Regular cardiac myocyte (primary cell): Measurements from ENCODE around the gene ZNF808. TPM values are rescaled to one million over a fixed set of nuclear protein-coding genes. Genes with fewer than 3 reads are reported as not detected.

Experiments used
- total RNA-seq: library from RNA; depleted of rRNA; stranded (reverse); fragments of >200 nt; gene quantifications from 2 replicates; pipeline ENCODE4 v1.2.3, GENCODE V29; 2014

ZNF808 gene
- total RNA-seq: 18.6 and 20.9 TPM in 2 replicates

GRCh38 chr19:52527134-52527955 lies at the start of gene ZNF808:
Gene ZNF808 (plus strand): TSS chr19:52527668. CDS start chr19:52543285, 15,617 bp downstream.

GRCh38 chr19:52570000-52570861 lies 42.8 kb downstream of the ZNF808 start, which contains the start of gene ZNF701:
Gene ZNF701 (plus strand): TSS chr19:52570287. CDS start chr19:52574148, 3,861 bp downstream.

Other genes with a start within 250 kb of the ZNF808 start
- gene ZNF480, start 230.5 kb upstream of the ZNF808 start, total RNA-seq: 4.2 and 5.0 TPM in 2 replicates
- gene ZNF610, start 191.4 kb upstream of the ZNF808 start, total RNA-seq: 2.5 and 4.8 TPM in 2 replicates
- gene ZNF880, start 157.7 kb upstream of the ZNF808 start, total RNA-seq: 28.8 and 31.0 TPM in 2 replicates
- gene ZNF528, start 129.8 kb upstream of the ZNF808 start, total RNA-seq: 17.1 and 26.5 TPM in 2 replicates
- under 0.01 TPM in 1 of 2 replicates, not detected in the other for gene ZNF534, start 98.5 kb upstream of the ZNF808 start, total RNA-seq
- 3.5 and 6.2 TPM in 2 replicates for gene ZNF578, start 74.1 kb upstream of the ZNF808 start, total RNA-seq
- gene ZNF701, start 42.6 kb downstream of the ZNF808 start, total RNA-seq: 12.8 and 13.5 TPM in 2 replicates
- gene ZNF83, start 110.7 kb downstream of the ZNF808 start, total RNA-seq: 43.7 and 54.4 TPM in 2 replicates
- 8.2 and 11.5 TPM in 2 replicates for gene ZNF611, start 207.4 kb downstream of the ZNF808 start, total RNA-seq